GM18508 (cell line): ENCODE measurements around the gene POU3F3.

Experiments used
- ATAC-seq: cut with Tn5 transposase; IDR thresholded peaks from one replicate; pipeline ENCODE4 v1.9.1; 2021; ENCODE audit warnings: moderate number of reproducible peaks; ENCODE audit not compliant: insufficient read depth, unreplicated experiment

Gene POU3F3

GRCh38 chr2:104853534-104854497, at the start of gene POU3F3:
TSS of gene POU3F3 (plus strand) at chr2:104854115. CDS start at chr2:104855511, 1,396 bp downstream.
- no peak for ATAC-seq

DNA sequence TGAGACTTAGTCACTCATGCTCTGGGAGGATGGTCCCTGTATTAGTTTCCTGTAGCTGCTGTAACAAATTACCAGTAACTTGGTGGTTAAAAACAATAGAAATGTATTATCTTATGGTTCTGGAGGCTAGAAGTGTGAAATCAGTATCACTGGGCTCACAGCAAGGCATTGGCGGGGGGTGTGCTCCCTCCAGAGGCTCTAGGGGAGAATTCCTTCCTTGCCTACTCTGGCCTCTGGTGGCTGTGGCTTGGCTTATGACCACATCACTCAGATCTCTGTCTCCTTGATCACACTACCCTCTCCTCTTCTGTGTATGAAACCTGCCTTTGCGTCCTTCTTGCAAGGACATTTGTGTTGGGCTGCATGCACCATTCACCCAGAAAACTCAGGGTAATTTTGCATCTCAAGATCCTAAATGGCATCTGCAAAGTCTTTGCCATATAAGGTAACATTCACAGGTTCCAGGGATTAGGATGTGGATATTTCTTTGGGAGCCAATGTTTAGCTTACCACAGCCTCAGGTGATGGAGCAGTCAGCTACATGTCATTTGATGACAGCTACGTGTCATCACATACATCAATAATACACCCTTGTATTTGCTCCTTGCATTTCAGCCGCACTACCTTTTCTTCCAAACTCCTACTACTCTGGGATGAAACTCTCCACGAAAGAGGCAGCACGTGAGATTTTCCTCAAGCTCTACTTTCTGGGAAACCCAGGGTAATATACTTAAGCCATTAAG, 49.6 kb upstream of the POU3F3 start:
- no peak for ATAC-seq

- ATAC-seq: no peak
Observed at GRCh38 chr2:104812286-104812685, 41.6 kb upstream of the POU3F3 start.

DNA sequence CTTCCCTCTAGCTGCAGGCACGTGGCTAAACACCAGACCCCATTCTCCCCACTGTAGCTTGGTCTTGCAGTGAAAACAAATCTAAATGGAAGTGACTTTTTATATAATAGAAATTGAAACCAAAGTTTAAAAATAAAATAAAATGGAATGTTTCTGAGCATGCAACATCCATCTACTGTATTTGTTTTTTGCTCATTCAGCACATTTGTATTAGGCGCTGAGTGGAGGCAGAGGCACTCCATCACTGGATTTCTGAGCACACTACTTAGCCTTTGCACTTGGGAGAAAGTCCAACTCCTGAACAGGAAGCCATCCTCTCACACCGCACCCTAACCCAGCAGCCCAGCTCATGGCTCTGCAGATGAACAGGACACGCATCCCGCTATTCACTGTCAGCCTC, 37.8 kb upstream of the POU3F3 start:
- ATAC-seq: no peak

GRCh38 chr2:104818264-104818663, 35.7 kb upstream of the POU3F3 start:
- no peak for ATAC-seq

DNA sequence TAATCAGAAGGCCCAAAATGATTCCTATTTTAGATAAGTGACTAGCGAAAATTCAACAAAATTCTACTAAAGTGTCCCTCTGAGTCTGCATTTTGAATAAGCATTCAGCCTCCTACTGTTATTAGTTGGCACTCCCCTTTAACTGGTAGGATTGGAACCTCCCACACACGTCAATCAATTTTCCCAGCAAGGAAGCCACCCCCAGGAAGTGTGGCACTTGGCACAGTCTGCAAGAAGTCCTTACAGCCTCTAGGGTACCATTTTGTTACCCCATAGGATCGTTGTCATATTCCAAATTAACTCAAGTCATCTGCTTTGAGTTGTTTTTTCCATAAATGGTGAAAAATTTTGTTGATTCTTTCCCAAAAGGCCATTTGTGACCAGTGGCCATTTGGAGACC, 33.8 kb upstream of the POU3F3 start:
- no peak for ATAC-seq

DNA sequence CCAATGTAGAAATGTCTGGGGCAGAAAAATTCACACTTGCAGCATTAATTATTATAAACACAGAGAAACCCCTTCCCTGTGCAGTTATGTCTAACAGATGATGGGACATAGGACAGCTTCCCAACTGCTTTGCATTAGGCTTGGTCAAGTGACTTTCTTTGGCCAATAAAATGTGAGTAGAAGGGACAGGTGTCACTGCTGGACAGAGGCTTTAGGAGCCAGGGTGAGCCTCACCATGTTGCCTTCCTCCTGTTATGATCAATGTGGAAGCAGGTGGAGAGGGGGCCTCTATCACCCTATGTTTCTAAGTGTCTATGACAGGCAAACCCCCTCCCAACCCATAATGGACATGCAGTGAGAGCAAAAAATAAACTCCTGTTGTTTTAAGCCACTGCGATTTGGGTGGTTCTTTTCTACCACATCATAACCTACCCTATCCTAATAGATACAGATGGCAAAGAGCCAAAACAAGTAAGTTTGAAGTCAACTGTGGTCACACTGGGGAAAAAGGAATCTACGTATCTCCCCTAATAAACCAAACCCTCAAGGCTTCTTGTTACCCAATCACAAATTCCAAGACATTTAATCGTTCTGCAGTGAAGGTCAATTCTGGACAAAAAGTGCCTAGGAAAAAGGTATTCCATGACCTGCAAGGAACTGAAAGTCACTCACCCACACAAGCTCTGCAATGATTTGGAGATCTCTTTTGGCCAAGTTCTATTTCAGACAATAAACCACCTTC, 28.6 kb upstream of the POU3F3 start:
- no peak for ATAC-seq

GRCh38 chr2:104826016-104826415, 27.9 kb upstream of the POU3F3 start:
- ATAC-seq: no peak

GRCh38 chr2:104831742-104832141, 22.2 kb upstream of the POU3F3 start:
- ATAC-seq: no peak

DNA sequence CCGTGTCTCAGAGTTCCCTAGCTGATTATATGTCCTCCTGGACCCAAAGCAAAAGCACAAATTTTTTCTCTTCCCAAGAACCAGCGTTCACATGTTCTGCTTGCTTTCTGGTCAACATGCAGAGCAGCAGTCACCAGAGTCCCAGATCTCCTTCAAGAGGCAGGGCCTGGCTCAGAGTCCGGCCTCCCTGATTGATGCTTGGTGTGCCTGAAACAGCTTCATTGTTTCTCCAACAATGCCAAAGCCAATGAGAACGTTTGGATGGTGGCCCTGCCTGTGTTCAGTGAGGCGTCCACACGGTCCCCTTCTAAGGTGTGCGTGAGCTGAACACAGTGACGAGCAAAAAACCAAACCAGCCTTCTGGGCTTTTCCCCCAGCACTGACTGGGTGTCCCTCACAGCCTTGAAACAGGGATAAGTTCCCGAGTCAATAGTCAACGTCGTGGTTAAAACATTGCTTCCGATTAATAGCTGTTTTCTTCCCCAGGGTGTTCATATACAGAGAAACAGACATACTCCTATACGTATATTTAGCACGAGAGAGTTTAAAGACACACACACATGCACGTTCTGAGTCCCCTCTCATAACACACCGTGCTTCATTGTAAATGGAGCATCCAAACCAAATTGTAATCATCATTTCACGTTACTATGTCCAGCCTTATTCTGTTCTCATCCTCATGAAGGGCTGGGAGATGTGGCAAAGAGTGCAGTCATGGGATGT, 19.3 kb upstream of the POU3F3 start:
- no peak for ATAC-seq

DNA sequence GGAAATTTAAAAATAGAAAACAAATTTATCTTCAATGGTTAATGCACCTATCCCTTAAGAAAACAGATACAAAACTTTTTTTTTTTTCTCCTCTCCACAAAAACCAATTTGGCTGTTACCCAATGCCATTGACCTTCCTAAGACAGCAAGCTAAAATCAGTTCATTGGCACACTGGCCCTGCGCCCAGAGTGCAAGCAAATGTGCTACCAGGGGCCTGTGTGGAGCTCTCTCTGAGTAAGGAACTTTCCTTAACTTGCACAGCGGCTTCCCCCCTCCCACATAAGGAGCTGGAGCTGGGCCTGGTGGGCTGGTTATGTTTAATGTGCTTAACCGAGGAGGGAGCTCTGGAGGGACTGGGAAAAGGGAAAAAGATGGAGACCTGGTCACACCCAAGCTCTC, 17.6 kb upstream of the POU3F3 start:
- no peak for ATAC-seq

DNA sequence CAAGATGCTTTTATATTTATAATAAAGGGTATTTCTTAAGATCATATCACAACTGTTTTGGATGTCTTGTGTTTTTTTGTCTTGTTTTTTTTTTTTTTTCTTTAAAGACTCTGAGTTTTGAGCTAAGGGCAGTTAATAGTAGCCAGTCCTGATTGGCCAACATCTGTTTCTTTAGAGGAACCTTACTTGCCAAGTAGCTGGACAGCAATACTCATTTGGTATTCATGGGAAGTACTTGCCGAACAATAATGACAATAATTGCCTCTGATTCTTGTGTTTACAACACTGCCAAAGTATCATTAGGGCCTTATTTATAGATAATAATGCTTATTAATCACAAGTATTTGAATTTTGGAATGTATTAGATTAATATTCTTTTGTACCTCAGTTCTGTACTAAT, 17.1 kb upstream of the POU3F3 start:
- ATAC-seq: no peak

- ATAC-seq: no peak
Observed at GRCh38 chr2:104840156-104840555, 13.8 kb upstream of the POU3F3 start.

DNA sequence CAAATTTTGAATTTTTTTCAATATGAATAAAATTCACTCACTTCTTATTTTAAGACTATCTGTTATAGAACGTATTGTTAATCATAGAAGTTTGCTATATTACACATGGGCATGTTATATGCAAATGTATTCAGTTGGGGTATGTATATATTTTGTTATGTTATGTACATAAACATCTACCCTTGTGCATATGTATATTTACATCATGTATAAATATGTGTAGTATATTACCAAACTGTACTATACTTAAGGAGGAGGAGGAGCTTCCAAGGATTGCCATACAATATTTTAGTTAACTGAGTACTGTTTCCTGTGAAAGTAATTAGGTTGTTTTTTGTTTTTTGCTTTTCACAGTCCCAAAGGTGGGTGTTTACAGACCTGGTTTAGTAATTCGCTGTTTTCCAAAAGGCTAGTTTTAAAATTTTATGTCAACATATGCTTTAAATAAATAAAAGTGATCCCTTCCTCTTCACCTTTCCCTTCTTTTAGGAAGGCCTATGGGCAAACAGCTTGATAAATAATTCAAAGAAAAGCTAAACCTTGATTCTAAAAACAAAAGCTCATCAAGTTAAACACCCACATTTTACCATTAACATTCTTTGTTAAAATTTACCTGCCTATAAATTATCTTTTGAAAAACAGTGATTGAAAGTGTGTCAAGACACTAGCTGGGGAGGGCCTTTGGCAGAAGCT, 12.9 kb upstream of the POU3F3 start:
- ATAC-seq: no peak

DNA sequence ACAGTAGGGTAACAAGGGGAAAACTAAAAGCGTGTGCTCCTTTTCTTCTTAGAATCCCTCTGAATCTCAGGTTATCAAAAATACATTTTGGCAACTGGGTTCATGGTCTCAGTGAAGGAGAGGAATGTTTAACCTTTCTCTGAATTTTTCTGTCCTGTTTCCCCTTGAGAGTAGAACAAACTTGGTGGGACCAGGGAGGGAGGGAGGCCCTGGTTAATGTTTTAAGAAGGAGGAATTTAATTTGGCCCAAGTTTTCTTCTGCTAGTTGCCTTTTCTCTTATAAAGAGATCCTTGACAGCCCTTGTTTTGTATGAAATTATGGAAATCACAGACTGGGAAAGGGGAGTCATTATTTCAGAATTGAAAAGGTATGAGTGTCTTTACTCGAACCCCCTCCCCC, 12.2 kb upstream of the POU3F3 start:
- no peak for ATAC-seq

DNA sequence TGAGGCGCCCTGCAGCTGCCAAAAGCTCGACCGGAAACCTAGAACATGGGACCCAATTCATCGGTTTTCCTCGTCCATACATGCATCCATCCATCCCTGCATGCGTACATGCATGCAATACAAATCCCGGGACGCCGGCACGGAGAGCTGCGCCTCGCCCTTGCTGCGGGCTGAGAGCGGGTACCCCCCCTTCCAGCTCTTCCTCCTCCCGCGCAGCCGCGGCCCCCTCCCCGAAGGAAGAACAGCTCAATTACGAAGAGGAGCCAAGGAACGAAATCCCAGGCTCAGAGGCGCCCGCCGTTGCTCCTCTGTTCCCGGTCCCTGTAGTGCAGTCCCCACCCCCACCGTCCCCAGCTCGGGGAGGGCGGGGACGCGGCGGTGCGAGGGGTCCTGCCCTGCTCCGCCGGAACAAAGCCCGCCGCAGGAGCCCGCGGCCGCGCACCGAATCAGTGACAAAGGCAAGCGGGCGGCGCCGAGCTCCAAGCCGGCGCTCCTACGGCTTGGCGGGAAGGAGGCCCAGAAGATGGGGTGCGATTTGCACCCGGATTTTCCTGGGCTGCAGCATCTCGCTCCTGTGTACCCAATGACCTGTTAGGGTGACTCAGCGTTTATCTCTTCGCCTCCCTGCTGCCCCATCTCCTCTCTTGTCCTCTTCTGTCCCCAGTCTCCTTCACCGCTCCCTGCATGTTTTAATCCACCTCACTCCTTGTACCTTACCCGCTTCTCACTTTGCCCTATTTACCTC, 8.9 kb upstream of the POU3F3 start:
- no peak for ATAC-seq

GRCh38 chr2:104845552-104845931, 8.4 kb upstream of the POU3F3 start:
- ATAC-seq: no peak

DNA sequence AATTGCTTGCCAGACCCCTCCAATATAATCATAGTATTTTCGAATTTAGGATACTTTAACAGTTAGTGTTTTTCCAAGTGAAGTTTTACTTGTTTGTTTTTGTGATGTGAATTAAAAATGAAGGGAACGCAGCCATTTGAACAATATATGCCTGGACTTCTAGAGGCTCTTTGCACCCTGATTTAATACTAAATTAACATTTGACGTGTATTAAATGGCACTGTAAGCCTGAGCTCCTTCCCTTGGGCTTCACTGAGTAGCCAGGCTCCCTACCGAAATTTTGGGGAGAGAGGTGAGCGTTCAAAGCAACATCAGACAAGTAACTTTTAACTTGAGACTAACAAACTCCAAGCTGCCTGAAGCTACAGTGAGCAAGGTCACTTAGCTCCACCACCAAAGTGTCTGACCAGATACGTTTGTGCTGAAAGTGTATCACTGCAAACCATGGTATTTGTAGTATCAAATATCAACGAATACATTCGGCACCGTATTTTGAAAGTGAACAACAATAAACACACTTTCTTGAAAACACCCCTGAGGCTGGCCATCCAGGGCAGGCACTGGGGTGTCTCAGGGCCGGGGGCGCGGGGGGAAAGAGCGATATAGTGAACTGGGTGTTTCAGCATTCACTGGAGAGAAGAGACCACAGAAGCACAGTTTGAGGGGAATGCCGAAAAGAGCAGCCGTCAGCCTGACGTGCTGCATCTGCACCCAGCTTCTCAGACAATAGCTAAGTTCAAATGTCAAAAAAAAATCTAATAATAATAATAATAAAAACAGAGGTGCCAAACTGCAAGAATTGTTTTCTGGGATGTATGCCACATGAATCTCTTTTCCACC, 7.7 kb upstream of the POU3F3 start:
- ATAC-seq: no peak
